SK-MEL-5 (cell line): ENCODE results near the gene POMT2. TPM values are rescaled to one million over a fixed set of nuclear protein-coding genes. Genes with fewer than 3 reads are reported as not detected.

Source experiments
- DNase-seq: peaks from one replicate; pipeline ENCODE4 v3.0.0-alpha.2; 2016; ENCODE audit warnings: low read depth, low spot score
- in situ Hi-C: cut with HindIII; loops from 2 replicates; pipeline ENCODE4 v1.10.0; 2016; ENCODE audit warnings: low sequenced_read_pairs, high pct_unique_total_duplicates, low pct_unique_long_range_greater_than_20kb
- total RNA-seq: library from RNA; depleted of rRNA; stranded (reverse); fragments of >200 nt; shearing (Covaris generic); gene quantifications from 2 replicates; pipeline ENCODE4 v1.2.3, GENCODE V29; 2014

The POMT2 gene
- total RNA-seq, 1 experiment from 2014 or later = 23.8 TPM

GRCh38 chr14:77276959-77277358, 43.7 kb downstream of the POMT2 start:
- DNase-seq = no peak
- in situ Hi-C loops = no loop called here

GRCh38 chr14:77276295-77276935, 44.3 kb downstream of the POMT2 start:
- in situ Hi-C loops = no loop called here
- DNase-seq = no peak

DNA sequence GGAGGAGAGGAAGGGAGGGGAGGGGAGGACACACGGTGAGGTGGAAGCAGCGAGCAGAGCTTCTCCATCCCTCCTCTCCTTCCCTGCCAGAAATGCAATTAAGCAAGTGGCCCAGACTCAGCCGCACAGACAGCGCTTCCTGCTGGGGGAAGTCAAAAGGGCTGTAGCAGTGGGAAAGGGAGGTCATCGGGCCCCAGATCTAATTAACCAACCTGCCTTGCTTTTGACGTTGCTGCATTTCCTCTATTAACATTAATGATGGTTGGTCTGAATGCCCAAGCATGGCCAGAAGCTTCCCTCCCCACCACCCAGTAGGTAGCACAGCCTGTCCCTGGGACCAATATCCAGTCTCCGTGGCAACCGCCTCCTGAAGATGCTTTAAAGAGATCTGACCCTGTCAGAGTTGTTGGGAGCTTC, 45.1 kb downstream of the POMT2 start:
- DNase-seq = no peak
- in situ Hi-C loops = no loop called here

DNA sequence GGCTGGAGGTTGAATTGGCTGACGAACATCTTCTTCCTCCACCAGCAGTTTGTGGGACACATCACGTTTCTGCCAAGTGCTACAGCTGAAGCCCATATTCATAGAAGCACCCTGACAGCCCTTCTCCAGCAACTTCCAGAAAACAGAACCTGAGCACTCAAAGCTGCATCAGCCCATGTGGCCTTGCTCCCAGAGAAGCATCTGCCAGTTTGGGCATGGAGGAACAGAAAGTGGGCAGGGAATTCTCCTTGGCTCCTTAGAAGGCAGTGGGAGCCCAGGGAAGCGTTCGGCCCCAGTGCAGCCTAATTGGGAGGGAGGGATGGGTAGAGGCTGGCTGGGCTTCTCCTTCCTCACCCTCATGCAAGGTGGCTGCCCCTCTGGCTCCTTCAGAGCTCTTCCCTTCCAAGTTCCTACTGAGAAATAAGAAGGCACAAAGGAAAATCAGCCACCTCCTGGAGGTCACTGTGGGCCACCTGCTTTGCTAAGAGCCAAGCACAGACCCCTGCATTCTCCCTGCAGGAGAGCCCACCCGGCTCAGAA, 45.6 kb downstream of the POMT2 start:
- in situ Hi-C loops = no loop called here

GRCh38 chr14:77273796-77274195, 46.9 kb downstream of the POMT2 start:
- DNase-seq = no peak
- in situ Hi-C loops = no loop called here

More for the DNA sequence above, 45.6 kb downstream of the POMT2 start:
- no peak for DNase-seq

- in situ Hi-C loops = no loop called here
- DNase-seq = no peak
Measured at GRCh38 chr14:77272261-77272660, 48.4 kb downstream of the POMT2 start.

DNA sequence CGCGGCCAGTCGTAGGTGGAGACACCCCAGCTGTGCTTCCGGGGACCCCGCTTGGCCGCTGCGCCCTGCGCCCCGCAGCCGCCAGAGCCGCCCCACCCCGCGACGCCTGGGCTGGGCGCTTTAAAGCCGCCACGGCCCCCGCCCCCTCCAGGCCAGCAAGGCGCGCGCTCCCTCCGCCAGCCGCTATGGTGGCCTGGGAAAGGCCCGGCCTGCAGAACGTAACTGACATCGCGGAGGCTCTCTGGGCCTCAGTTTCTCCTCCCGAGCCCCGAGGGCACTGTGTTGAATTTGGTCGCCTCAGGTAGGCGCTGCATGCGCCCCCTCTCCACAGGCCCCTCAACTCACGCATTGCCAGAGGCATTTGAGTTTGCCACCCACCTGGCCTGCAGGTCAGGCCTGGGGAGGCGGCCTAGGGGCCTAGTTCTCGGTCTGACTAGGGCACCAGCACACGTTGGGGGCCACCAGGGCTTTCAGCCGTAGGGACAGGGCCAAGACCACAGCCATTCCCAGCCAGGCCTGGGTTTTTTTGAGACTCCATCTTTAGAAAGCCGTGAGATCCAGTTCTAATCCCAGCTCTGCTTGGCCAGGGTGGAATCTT, 49.5 kb downstream of the POMT2 start, which contains the start of gene NGB:
TSS of gene NGB (minus strand) at position 94 of the 598 bp plus-strand sequence. CDS start 269 bp downstream, outside the sequence.
- in situ Hi-C loops = no loop called here
- DNase-seq = no peak

DNA sequence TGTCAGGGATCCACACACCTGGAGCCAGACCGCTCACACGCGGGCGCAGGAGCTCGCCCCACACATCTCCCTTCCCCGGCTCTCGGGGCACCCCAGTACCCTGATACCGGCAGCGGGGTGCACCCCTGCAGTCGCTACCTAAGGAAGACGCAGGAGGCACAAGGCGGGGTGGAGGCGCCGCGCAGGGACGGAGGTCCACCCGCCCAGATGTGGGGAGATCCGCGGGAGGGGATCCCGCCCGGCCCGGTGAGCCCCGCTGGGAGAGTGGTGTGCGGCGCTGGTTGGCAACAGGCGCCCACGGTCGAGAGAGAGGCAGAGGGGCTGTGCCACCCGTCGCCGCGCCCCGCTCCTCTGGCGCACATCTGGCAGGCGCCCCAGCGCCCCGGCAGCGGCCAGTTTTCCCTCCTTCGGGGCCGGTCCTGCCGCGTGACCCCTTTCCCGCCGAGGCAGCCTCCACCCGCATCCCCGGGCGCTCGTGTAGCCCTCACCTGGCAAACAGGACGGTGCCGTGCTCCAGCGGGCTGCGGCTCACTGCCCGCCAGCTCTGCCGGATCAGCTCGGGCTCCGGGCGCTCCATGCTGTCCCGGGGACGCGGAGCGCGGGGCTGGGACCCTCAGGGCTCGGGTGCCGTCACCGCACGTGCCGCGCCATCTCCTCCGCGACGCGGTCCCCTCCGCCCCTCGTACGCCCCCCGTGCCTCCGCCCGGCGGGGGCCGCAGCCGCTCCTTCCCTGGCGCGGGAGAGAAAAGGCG, 50.1 kb downstream of the POMT2 start:
- in situ Hi-C loops = no loop called here
- DNase-seq = no peak

DNA sequence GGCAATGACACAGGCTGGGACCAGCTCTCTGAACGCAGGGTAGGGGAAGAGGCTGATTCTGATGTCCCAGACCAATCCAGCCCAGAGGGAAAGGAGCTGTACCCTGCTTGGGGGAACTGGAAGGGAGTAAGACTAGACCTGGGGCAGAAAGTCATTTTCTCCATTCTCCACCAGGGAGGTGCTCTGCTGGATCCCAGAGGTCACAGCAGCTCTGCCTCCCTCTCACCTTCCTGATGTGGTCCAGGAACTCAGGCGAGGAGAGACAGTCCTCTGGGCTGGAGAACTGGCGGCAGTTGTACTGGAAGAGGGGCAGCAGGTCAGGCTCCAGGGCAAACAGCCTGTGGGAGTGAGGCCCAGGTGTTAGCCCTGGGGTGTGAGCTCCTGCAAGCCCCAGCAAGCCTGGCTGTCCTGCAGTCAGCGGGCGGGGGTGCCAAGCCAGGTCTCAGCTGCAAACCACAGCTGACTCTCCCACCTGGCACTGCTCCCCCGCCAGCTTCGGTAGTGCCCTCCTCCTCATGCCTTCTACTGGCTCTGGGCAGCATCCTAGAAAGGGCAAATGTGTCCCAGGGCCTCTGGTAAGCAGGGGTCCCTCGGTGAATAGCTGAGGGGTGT, 51.6 kb downstream of the POMT2 start:
- no peak for DNase-seq
- in situ Hi-C loops = no loop called here

GRCh38 chr14:77267937-77268699, 52.6 kb downstream of the POMT2 start:
- in situ Hi-C loops = no loop called here
- DNase-seq = no peak

- DNase-seq = no peak
- in situ Hi-C loops = no loop called here
Measured at GRCh38 chr14:77266336-77266735, 54.3 kb downstream of the POMT2 start.

- in situ Hi-C loops = no loop called here
- DNase-seq = no peak
Measured at GRCh38 chr14:77265561-77266335, 54.9 kb downstream of the POMT2 start.

DNA sequence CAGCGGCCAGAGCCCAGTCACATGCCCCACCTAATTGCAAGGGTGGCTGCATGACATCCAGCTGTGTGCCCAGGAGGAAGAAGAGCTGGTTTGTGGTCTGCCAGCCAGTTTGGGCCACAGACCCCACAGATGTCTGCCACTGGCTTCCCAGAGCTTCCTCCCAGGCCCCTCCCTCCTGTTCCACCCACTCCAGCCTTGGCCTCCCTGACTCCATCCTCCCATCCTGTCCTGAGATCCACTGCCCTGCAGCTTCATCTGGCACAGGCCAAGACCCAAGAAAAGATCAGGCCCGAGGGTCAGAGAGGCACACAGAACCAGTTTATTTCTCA, 55.5 kb downstream of the POMT2 start:
- DNase-seq = no peak
- in situ Hi-C loops = no loop called here

DNA sequence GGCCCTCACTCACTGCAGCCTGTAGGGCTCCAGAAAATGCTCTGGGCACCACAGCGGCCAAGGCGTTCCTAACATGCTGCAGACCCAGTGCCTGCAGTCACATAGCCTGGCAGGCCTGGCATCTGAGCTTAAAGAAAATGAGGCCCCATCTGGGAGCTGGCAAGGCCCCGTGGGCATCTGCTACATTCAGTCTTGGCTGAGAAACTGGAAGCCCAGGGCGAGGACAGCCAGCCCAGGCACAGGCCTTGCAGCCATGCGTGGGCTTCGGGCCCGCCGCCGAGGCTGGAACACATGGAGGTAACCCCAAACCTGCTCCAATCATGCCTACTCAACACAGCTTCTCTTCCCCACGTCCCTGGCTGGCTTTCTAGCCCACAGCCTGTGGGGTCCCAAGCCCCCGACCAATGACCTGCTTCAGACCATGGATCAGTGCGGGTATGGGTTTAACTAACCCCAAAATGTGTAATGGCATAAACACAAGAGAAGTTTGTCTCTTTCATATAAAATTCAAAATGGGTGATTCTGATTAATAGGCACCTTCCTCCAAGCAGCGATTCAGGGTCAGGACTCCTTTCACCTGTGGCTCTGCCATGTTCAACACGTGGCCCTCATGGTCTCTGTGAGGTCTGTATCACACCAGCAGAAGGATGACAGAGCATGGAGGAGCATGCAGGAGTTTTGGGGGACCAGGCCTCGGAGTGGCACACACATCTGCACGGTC, 56.1 kb downstream of the POMT2 start:
- no peak for DNase-seq
- in situ Hi-C loops = no loop called here

GRCh38 chr14:77260631-77261030, 60.1 kb downstream of the POMT2 start:
- DNase-seq = no peak

GRCh38 chr14:77260199-77260598, 60.5 kb downstream of the POMT2 start:
- no peak for DNase-seq
- in situ Hi-C loops = no loop called here

More at GRCh38 chr14:77260631-77261030, 60.1 kb downstream of the POMT2 start:
- in situ Hi-C loops = no loop called here
